Nucleus accumbens (tissue), 56 donors: ENCODE results near the gene SPPL2B.
"Not testable (repeated sequence)": the region's sequence is repeated elsewhere in the genome, so short reads cannot be mapped to it uniquely, and the experiment has no call there.

ENCODE experiments used
- DNase-seq, 56 donors: peaks; one replicate each; lab custom pipeline; 2025; lab: John Stamatoyannopoulos, UW

Gene SPPL2B

DNA sequence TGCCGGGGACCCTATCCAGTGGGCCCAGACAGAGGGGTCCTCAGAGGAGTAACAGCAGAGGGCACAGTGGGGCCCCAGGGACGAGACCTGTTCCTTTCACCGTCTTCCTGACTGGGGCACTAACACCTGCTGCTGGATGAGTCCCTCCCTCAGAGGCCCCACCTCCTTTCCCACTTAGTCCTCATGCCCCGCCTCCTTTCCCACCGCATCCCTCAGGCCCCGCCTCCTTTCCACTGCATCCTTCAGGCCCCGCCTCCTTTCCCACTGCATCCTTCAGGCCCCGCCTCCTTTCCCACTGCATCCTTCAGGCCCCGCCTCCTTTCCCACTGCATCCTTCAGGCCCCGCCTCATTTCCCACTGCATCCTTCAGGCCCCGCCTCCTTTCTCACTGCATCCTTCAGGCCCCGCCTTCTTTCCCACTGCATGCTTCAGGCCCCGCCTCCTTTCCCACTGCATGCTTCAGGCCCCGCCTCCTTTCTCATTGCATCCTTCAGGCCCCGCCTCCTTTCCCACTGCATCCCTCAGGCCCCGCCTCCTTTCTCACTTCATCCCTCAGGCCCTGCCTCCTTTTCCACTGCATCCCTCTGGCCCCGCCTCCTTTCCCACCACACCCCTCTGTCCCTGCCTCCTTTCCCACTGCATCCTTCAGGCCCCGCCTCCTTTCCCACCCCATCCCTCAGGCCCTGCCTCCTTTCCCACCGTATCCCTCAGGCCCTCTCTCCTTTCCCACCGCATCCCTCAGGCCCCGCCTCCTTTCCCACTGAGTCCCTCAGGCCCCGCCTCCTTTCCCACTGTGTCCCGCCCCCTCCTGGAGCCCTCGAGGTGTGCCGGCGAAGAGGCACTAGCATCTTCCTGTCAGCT is 6.7 kb downstream of the SPPL2B start:
- DNase-seq = peak in 2 of 56 donors; percentile 40 to 66

GRCh38 chr19:2335848-2336247 is 7.4 kb downstream of the SPPL2B start:
- DNase-seq = no peak

DNA sequence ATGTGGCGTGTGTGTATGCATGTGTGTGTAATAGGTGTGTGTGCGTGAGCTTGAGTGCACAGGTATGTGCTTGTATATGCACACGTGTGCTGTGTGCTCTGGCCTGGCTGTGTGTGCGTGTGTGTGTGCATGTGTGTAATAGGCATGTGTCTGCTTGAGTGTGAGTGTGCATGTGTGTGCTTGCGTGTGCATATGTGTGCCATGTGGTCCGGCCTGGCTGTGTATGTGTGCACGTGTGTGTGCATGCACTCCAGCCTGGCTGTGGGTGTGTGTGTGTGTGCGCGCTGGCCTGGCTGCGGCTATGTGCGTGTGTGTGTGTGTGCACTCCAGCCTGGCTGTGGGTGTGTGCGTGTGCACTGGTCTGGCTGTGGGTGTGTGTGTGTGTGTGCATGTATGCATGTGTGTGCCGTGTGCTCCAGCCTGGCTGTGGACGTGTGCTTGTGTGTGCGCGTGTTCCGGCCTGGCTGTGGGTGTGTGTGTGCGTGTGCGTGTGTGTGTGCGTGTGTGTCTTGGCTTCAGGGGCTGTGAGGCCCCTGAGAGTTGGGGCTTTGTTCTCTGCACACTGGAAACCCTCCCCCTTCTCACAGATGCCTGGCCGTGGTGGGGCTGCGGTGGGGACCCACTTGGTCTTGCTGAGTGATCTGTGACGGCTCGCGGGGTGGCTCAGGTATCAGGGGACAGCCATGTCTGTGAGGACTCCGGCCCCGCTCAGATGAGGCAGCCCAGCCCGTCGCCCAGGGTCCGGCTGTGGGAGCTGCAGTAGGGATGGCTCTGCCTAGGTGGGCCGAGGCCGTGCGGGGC is 8.2 kb downstream of the SPPL2B start:
- no peak for DNase-seq

- peak in 48 of 56 donors; percentile 12 to 84 (median 48) for DNase-seq
These were observed 8.8 kb downstream of the SPPL2B start for GRCh38 chr19:2337329-2337707.

GRCh38 chr19:2338055-2338615 is 9.7 kb downstream of the SPPL2B start:
- no peak for DNase-seq

GRCh38 chr19:2338751-2339643 is 10.5 kb downstream of the SPPL2B start:
- DNase-seq = no peak

DNA sequence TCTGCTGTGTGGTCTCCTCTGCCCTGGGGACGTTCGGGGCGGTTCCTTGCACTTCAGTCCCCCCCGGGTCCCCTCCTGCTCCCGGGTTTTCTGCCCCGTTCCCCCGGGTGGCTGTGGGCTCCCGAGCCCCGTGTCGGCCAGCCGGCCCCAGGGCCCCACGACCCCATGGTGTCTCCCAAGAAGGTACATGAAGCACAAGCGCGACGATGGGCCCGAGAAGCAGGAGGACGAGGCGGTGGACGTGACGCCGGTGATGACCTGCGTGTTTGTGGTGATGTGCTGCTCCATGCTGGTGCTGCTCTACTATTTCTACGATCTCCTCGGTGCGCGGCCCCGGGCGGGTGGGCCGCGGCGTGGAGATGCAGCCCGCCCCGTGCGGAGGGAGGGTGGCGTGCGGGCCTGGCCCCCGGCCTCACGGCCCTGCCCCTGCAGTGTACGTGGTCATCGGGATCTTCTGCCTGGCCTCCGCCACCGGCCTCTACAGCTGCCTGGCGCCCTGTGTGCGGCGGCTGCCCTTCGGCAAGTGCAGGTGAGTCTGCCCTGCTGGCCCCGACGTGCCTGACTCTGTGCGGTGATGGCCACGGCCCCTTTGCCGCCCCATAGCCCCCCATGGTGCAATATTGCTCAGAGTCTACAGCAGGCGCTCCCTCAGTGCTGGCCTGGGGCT is 11.3 kb downstream of the SPPL2B start:
- DNase-seq = no peak

- no peak for DNase-seq
These were observed 12.2 kb downstream of the SPPL2B start for GRCh38 chr19:2340496-2341243.

- no peak for DNase-seq
These were observed 12.8 kb downstream of the SPPL2B start for GRCh38 chr19:2341244-2341751.

DNA sequence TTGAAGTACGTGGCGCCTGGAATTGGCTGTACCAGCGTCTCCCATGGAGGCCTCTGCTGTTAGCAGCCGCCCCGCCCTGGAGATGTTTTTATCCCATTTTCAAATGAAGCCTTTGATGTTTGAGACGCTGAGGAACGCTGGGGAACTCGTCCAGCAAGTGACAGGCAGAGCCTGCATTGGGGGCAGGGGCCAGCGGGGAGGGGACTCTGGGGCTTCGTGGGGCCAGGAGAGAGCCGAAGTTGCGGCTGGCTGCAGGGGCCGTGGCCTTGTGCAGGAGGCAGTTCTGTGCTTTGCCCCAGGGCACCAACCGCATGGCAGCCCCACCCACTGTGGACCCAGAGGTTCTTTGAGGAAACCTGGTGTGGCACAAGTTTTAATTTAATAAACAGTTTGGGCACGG is 13.5 kb downstream of the SPPL2B start:
- DNase-seq = no peak

GRCh38 chr19:2342656-2343288 is 14.3 kb downstream of the SPPL2B start:
- no peak for DNase-seq

DNA sequence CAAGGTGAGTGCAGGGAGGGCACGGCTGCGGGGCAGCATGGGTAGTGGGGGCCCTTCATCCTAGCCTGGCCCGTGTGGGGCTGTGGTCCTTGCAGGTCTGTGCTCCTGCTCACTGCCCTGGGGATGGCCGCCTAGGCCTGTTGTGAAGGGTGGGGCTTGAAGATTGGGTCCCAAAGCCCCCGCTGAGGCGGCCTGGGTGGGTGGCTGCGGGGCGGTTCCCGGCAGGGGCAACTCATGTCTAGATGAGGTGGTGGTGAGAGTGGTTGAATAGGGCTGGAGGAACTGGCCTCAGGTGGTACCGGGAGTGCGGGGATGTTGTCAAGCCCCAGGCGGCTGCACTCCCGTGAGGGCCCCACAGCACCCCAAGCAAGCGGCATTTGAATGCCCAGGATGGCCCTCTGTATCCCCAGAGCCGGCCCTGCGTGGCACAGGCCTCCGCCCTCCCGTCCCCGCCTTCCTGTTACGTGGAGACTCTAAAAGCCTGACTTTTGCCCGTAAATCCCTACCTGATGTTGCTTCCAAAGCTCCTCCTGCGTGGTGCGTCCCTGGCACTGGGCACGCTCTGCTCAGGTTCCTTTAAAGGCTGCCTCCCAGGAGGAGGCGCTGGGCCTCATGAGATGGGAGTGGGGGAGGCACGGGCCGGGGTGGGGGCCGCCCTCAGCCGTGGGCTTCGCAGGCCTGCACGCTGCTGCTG is 15.0 kb downstream of the SPPL2B start:
- DNase-seq = no peak

DNA sequence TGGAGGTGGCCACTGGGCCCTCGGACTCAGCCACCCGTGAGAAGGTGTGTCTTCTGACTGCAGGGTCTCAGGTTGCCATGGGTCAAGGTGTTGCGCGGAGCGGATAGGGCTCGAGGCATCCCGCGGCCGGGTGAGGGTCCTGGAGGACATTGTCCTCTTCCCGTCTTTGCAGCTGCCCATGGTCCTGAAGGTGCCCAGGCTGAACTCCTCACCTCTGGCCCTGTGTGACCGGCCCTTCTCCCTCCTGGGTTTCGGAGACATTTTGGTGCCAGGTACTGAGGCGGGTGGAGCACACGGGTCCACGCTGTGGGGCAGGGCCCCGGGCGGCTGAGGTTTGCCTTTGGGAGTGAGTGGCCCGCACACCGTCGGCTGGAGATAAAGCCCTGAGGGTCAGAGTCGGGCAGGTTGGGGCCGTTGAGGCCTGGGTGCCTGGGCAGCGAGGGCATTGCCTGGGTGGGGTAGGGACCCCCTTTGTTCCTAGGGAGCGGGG is 15.9 kb downstream of the SPPL2B start:
- DNase-seq = no peak

GRCh38 chr19:2345076-2345475 is 16.6 kb downstream of the SPPL2B start:
- no peak for DNase-seq

DNA sequence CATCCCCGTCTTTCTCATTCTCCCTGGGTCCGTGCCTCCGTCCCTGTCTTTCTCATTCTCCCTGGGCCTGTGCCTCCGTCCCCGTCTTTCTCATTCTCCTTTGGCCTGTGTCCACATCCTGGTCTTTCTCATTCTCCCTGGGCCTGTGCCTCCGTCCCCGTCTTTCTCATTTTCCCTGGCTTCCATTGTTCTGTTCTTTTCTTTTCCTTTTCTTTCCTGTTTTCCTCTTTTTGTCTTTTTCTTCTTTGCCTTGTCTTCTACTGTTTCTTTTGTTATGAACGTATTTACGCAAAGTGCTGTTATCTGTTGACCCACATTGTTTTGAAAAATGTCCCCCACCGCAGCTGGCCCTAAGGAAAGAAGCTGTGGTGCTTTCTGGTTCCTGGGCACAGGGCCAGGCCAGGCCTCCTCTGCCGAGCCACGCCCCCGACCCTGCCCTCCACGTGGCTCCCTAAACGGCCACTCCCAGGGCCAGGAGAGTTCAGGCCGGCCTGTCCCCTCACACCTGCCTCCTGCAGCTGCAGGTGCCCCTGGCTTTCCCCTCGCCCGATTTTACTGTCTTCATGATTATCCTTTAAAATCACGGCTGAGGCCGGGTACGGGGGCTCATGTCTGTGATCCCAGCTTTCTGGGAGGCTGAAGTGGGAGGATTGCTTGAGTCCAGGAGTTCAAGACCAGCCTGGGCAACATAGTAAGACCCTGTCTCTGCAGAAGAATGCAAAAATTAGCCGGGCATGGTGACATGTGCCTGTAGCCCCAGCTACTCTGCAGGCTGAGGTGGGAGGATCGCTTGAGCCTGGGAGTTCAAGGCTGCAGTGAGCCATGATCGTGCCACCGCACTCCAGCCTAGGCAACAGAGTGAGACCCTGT is 17.5 kb downstream of the SPPL2B start:
- DNase-seq = peak in 5 of 56 donors; percentile 7 to 24 (median 17)

GRCh38 chr19:2349818-2350217 is 21.3 kb downstream of the SPPL2B start:
- not testable (repeated sequence) for DNase-seq

- no peak for DNase-seq
These were observed 22.2 kb downstream of the SPPL2B start for GRCh38 chr19:2350656-2351055.
